HL-60 (cell line): ENCODE data around the gene MED13L.

Experiments
- DNase-seq, 2 experiments: peaks; one replicate each; pipeline ENCODE4 v3.0.0-alpha.2; 2010 to 2020; ENCODE audit warnings: low read depth in 1 of 2, low spot score in 1 of 2
- H3K27ac ChIP-seq: fragments of 250-450 bp; sonication (Bioruptor Pico); replicated peaks from 2 replicates; pipeline ENCODE4 v1.5.1; 2020; ENCODE audit warnings: mild to moderate bottlenecking, moderate library complexity
- H3K27me3 ChIP-seq: fragments of 250-450 bp; sonication (Bioruptor Pico); 2 replicates; pipeline ENCODE4 v1.5.1; 2021; ENCODE audit warnings: mild to moderate bottlenecking, moderate library complexity; ENCODE audit not compliant: insufficient read depth, poor library complexity, severe bottlenecking
- H3K4me3 ChIP-seq: replicated peaks from 2 replicates; pipeline ENCODE4 v1.5.1; 2011; ENCODE audit warnings: mild to moderate bottlenecking, control low read depth, low read length; ENCODE audit not compliant: insufficient read depth
- GABPA ChIP-seq: IDR thresholded peaks from 2 replicates; pipeline ENCODE4 v1.6.1; 2012; ENCODE audit warnings: low read depth
- POLR2AphosphoS5 ChIP-seq: IDR thresholded peaks from 2 replicates; pipeline ENCODE4 v1.6.1; 2012; ENCODE audit warnings: low read depth
- SPI1 ChIP-seq: IDR thresholded peaks from 2 replicates; pipeline ENCODE4 v1.6.1; 2012; ENCODE audit warnings: low read depth, mild to moderate bottlenecking, borderline replicate concordance
- TF ChIP-seq, protein P1 (sequence below): IDR thresholded peaks from one replicate; pipeline ENCODE4 v1.5.1; 2011; ENCODE audit warnings: low read length, control low read depth, inconsistent platforms; ENCODE audit not compliant: insufficient read depth
- TF ChIP-seq, protein P2 (sequence below): IDR thresholded peaks from 2 replicates; pipeline ENCODE4 v1.6.1; 2012; ENCODE audit warnings: low read depth; ENCODE audit not compliant: insufficient replicate concordance

MED13L gene

DNA sequence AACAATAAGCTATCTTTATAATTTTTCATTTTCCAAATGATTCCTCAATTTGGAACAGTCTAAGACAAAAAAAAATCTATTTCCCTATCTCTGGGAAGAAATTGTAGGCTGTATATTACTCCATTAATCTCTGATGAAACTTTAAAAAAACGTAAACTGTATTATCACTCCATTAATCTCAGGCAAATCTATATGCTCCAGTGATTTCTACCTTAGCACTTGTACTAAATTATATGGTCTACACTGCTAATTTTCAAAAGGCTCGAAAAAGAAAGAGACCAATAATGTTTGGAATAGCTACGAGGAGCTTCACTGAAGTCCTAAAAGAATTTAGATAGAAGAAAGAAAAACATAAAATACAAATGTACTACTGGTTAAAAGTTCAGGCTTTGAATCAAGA lies 19.7 kb downstream of the MED13L start:
- Histone ChIP-seq H3K27ac (no peak overlapping the region), H3K4me3 (no peak overlapping the region), H3K27me3 (no peaks in the 10 kb centered on the region)
- DNase-seq: no peak
- TF ChIP-seq GABPA: no peak
- TF ChIP-seq SPI1: no peak
- TF ChIP-seq, protein P1, sequence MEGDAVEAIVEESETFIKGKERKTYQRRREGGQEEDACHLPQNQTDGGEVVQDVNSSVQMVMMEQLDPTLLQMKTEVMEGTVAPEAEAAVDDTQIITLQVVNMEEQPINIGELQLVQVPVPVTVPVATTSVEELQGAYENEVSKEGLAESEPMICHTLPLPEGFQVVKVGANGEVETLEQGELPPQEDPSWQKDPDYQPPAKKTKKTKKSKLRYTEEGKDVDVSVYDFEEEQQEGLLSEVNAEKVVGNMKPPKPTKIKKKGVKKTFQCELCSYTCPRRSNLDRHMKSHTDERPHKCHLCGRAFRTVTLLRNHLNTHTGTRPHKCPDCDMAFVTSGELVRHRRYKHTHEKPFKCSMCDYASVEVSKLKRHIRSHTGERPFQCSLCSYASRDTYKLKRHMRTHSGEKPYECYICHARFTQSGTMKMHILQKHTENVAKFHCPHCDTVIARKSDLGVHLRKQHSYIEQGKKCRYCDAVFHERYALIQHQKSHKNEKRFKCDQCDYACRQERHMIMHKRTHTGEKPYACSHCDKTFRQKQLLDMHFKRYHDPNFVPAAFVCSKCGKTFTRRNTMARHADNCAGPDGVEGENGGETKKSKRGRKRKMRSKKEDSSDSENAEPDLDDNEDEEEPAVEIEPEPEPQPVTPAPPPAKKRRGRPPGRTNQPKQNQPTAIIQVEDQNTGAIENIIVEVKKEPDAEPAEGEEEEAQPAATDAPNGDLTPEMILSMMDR: no peak
- TF ChIP-seq POLR2AphosphoS5: no peak
- TF ChIP-seq, protein P2, sequence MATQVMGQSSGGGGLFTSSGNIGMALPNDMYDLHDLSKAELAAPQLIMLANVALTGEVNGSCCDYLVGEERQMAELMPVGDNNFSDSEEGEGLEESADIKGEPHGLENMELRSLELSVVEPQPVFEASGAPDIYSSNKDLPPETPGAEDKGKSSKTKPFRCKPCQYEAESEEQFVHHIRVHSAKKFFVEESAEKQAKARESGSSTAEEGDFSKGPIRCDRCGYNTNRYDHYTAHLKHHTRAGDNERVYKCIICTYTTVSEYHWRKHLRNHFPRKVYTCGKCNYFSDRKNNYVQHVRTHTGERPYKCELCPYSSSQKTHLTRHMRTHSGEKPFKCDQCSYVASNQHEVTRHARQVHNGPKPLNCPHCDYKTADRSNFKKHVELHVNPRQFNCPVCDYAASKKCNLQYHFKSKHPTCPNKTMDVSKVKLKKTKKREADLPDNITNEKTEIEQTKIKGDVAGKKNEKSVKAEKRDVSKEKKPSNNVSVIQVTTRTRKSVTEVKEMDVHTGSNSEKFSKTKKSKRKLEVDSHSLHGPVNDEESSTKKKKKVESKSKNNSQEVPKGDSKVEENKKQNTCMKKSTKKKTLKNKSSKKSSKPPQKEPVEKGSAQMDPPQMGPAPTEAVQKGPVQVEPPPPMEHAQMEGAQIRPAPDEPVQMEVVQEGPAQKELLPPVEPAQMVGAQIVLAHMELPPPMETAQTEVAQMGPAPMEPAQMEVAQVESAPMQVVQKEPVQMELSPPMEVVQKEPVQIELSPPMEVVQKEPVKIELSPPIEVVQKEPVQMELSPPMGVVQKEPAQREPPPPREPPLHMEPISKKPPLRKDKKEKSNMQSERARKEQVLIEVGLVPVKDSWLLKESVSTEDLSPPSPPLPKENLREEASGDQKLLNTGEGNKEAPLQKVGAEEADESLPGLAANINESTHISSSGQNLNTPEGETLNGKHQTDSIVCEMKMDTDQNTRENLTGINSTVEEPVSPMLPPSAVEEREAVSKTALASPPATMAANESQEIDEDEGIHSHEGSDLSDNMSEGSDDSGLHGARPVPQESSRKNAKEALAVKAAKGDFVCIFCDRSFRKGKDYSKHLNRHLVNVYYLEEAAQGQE: no peak

GRCh38 chr12:116257215-116257614 lies 20.3 kb downstream of the MED13L start:
- DNase-seq: no peak
- Histone ChIP-seq H3K27me3 (no peaks in the 10 kb centered on the region), H3K27ac (no peak overlapping the region), H3K4me3 (no peak overlapping the region)
- TF ChIP-seq, protein P1: no peak

GRCh38 chr12:116249938-116250337 lies 27.6 kb downstream of the MED13L start:
- TF ChIP-seq GABPA (no peak), SPI1 (no peak)
- TF ChIP-seq, protein P2: no peak
- no peak overlapping the region for H3K27ac ChIP-seq
- DNase-seq: no peak
- no peaks in the 10 kb centered on the region for H3K27me3 ChIP-seq
- H3K4me3 ChIP-seq: no peak overlapping the region

DNA sequence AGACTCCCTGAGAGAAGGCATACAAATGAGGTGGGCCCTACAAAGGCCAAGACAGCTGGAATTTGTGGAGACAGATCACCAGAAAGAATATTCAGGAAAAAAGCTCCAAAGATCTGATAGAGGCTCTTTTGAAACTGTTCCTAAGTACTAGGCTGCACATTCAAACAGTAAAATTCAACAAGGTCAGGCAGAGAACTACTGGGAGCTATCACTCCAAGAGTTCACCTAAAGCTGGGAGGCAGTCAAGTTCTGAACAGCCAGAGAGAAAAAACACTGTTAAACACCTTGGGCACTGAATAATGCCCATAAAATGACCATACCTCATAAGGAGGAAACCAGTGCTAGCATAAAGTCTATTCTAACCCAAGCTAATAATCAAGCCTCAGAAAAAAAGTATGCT lies 28.6 kb downstream of the MED13L start:
- DNase-seq: no peak
- Histone ChIP-seq H3K27me3 (no peaks in the 10 kb centered on the region), H3K27ac (no peak overlapping the region), H3K4me3 (no peak overlapping the region)
- TF ChIP-seq POLR2AphosphoS5: no peak
- TF ChIP-seq GABPA: no peak
- TF ChIP-seq SPI1: no peak
- TF ChIP-seq, protein P1: no peak
- TF ChIP-seq, protein P2: no peak
